ENCODE data around the gene CAPS. TPM values are rescaled to one million over a fixed set of nuclear protein-coding genes. Genes with fewer than 3 reads are reported as not detected.

The CAPS gene
- total RNA-seq, 1 experiment from 2014 or later, result 2.3 TPM

DNA sequence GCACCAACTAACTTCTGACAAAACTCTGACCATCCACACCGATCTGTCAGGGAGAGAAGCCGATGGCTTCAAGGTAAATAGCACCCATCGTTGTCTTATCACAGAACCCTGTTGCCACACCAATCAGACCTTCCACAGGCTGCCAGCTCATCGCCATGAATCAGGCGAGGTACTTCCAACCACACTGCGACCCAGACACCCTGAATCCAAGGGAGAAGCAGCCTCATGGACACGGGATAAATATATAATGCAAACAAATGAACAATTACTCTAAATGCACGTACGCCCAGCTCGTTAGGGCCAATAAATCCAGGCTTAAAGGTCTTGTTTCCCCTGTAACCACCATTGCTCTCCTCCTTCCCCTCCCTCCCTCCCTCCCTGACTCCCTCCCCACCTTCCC is 43.1 kb downstream of the CAPS start:
- Histone ChIP-seq H3K23ac (ENCODE audit: insufficient read length, low read depth, low read length) (no peak overlapping the region), H3K9me3 (ENCODE audit: control insufficient read depth, low read depth, low read length) (no peaks in the 10 kb centered on the region), H2BK12ac (ENCODE audit: insufficient read length, low read depth, low read length) (no peak overlapping the region), H4K5ac (ENCODE audit: insufficient read length, low read depth, low read length) (no peak overlapping the region), H2AK5ac (ENCODE audit: insufficient read length, low read length) (no peak overlapping the region), H3T11ph (ENCODE audit: low read length) (no peak overlapping the region), H2BK5ac (ENCODE audit: insufficient read length, low read length) (no peak overlapping the region), H4K8ac (replicated peaks; ENCODE audit: insufficient read length, low read depth, low read length) (no peak overlapping the region), H3K9ac (ENCODE audit: extremely low read depth, insufficient read length, low read length) (no peak overlapping the region), H3K23me2 (ENCODE audit: insufficient read length, low read depth, low read length, poor library complexity, severe bottlenecking) (no peaks in the 10 kb centered on the region), H4K20me1 (ENCODE audit: control insufficient read depth, insufficient read depth, insufficient read length) (no peaks in the 10 kb centered on the region), H3K4ac (ENCODE audit: low read depth, low read length) (no peak overlapping the region), H3K4me1 (ENCODE audit: insufficient read depth, low read length) (peaks cover 25% of the 10 kb centered on the region), H3K27me3 (ENCODE audit: insufficient read depth, low read length) (no peaks in the 10 kb centered on the region), H3K18ac (ENCODE audit: insufficient read length, low read depth, low read length) (no peak overlapping the region), H3K56ac (ENCODE audit: insufficient read length, low read depth, low read length) (no peak overlapping the region), H4K91ac (ENCODE audit: insufficient read length, low read depth, low read length) (no peak overlapping the region), H2BK120ac (ENCODE audit: low read depth, low read length, poor library complexity, severe bottlenecking) (no peak overlapping the region), H3K79me1 (ENCODE audit: insufficient read depth, low read depth, low read length, poor library complexity, severe bottlenecking) (peaks cover 4% of the 10 kb centered on the region), H2BK20ac (ENCODE audit: low read depth, low read length, poor library complexity, severe bottlenecking) (no peak overlapping the region), H2AFZ (ENCODE audit: low read length) (no peak overlapping the region), H3K14ac (ENCODE audit: insufficient read depth, low read length) (no peak overlapping the region), H3K27ac (ENCODE audit: insufficient read length, low read depth, low read length) (no peak overlapping the region), H3K79me2 (ENCODE audit: insufficient read depth, low read length) (peaks cover 30% of the 10 kb centered on the region; the same call in 1 of the 2 replicates), H2BK15ac (ENCODE audit: low read depth, low read length) (no peak overlapping the region), H3K4me2 (ENCODE audit: insufficient read depth, insufficient read length, low read length) (no peak overlapping the region)
- Mint-ChIP-seq H3K4me3 (no peak overlapping the region), H3K4me1 (peaks cover 68 to 72% of the 10 kb centered on the region in 2 experiments), H3K27me3 (ENCODE audit: low read depth) (no peaks in the 10 kb centered on the region), H3K9me3 (no peaks in the 10 kb centered on the region), H3K27ac (peak overlapping the region in 1 of 3 experiments; percentile 89; a peak in 2 of 7 replicates), H3K36me3 (ENCODE audit: insufficient read depth in 1 of 3, low read depth in 3 of 3) (no peaks in the 10 kb centered on the region; a peak in 1 of 7 replicates)
- WGBS (ENCODE audit: extremely low coverage, insufficient read length, low lambda C conversion rate), result no CpG with 5 or more reads among the region's 10 CpGs
- TF ChIP-seq CTCF (conservative IDR thresholded peaks at IDR 0.05), result no peak
- no peak for DNase-seq
